Right lobe of liver (tissue), 4 donors: ENCODE data around the gene CDC42BPA.
"Not testable (repeated sequence)": the region's sequence is repeated elsewhere in the genome, so short reads cannot be mapped to it uniquely, and the experiment has no call there.

Experiments
- POLR2A ChIP-seq: fragments of 450-650 bp; IDR thresholded peaks from one replicate; pipeline ENCODE4 v1.6.1; 2017; ENCODE audit warnings: antibody characterized with exemption, mild to moderate bottlenecking
- TF ChIP-seq, protein P1 (sequence below), 4 donors: fragments of 200-600 bp in 3 of 4; fragments of 450-650 bp in 1 of 4; IDR thresholded peaks; one replicate each; pipeline versions ENCODE4 v1.5.1 to v1.8.0; 2016 to 2022; ENCODE audit warnings: antibody characterized with exemption in 4 of 4, mild to moderate bottlenecking in 2 of 4
- donor health status: DM: no; HTN: no; CAD: no.
- donor health status: DM: no; HTN: no; CAD: no.
- donor health status: DM: no; HTN: yes; CAD: no.

DNA sequence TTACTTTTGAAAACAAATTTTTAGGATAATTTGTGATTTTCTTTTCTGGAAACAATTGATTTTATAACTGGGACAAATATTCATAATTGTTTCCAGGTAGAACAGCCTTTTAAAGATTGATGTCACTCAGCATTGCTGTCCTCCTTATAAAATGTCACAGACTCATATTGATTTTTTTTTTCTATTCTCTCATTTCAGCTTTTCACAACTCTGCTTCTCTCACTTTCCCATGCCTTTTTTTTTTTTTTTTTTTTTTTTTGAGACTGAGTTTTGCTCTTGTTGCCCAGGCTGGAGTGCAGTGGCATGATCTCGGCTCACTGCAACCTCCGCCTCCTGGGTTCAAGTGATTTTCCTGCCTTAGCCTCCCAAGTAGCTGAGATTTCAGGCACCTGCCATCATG, 33.9 kb upstream of the CDC42BPA start:
- TF ChIP-seq POLR2A: not testable (repeated sequence)
- TF ChIP-seq, protein P1, sequence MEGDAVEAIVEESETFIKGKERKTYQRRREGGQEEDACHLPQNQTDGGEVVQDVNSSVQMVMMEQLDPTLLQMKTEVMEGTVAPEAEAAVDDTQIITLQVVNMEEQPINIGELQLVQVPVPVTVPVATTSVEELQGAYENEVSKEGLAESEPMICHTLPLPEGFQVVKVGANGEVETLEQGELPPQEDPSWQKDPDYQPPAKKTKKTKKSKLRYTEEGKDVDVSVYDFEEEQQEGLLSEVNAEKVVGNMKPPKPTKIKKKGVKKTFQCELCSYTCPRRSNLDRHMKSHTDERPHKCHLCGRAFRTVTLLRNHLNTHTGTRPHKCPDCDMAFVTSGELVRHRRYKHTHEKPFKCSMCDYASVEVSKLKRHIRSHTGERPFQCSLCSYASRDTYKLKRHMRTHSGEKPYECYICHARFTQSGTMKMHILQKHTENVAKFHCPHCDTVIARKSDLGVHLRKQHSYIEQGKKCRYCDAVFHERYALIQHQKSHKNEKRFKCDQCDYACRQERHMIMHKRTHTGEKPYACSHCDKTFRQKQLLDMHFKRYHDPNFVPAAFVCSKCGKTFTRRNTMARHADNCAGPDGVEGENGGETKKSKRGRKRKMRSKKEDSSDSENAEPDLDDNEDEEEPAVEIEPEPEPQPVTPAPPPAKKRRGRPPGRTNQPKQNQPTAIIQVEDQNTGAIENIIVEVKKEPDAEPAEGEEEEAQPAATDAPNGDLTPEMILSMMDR (IDR thresholded peaks at IDR 0.05): not testable (repeated sequence)
